Embryonic facial prominence (tissue), 1 donor: ENCODE results near the gene ALKAL2.

Source experiments
- DNase-seq: peaks from one replicate; pipeline ENCODE4 v3.0.0-alpha.2; 2016; ENCODE audit errors: extremely low spot score

The ALKAL2 gene

DNA sequence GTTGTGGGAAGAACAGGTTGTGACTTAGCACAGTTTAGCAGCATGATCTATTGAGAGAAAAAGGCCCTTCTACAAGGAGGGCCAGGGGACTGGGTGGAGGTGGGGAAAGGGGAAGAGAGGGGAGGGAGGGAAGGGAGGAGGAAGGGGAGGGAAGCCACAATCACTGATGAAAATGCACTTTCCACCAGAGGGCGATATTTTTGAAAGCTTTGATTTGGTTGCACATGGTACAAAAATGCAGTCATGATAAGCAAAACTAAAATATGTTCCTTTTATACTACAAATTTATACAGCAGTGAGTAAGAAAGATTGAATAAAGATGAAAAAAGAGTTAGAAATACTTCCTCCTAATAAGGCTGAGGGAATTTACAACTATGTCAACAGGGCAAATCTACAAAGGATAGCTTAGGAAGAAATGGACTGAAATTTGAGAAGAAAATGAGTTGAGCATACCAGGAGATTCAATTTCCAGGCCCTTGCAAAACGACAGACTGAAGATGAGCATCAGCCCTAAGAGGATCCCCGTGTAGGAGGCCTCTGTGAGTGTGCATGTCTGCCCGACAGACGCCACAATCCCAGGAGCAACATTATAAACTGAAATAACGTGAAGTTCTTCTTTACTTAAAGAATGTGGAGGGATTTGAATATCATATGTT is 41.3 kb downstream of the ALKAL2 start:
- no peak for DNase-seq

DNA sequence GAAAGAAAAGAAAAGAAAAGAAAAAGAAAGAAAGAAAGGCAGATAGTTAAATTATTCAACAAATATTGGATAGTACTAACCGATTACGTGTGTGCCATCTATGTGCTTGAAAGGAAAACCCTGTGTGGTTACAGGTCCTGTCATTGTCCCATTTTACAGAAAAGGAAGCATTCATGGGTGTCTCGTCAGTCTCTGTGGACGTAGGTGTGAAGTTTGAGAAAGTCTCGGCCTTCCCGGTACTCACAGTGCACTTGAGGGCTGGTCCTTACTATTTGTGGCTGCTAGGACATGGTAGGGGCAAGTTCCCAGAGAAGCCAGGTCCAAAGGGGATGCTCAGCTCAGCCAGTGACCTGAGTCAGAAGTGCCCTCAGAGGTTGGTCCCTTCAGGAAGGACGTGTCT is 43.3 kb downstream of the ALKAL2 start:
- DNase-seq: no peak

DNA sequence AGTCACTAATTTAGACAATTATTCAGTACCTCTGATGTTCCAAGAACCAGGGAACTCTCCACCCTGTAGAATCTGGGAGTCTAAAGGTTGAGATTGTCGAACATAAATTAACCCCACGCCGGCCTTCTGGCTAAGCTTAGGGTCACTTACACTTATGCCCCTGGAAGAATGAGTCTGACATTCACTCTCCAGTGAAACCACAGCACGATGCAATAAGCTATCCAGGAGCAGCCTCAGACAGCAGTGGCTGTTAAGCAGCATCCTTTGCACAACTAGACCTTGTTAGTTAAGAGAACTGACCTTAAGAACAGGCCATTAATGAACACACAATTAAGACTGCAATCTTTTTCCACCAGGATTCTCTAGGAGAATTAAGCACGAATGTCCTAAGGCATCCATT is 49.0 kb downstream of the ALKAL2 start:
- no peak for DNase-seq

DNA sequence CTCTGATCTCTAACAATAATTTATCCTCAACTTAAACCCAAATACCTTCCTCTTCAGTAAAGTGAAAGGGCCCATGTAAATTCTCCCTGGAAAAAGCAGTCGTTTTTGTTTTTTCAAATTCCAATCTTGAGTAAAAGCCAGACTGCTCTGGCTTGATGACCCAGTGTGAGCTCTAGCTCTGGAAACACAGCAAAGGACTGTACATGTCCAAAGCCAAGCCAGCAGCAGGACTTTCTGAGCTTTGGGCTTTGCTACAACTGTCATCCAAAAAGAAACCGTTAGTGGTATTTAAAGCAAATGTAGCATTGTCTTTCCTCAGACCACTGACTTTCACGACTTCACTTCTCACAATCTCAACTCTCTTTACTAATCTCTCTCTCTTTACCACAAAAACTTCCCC is 49.5 kb downstream of the ALKAL2 start:
- DNase-seq: no peak

DNA sequence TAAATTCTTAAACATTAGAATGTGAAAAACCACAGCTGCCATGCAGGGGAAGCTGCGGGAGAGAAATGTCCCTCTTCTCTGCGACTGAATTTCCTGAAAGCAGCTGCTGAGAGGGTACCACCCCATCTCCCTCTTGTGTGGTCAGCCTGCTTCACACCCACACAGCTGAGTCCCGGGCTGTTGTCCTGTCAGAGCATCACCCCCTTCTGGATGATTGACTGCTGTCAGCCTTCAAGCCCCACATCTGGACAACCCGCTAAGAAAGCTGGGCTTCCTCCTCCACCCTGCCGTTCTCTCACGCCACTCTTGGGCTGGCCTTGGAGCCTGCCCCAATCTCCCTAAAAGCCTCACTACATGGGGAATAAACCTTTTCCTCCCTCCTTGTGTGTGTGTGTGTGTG is 50.0 kb downstream of the ALKAL2 start:
- DNase-seq: no peak

DNA sequence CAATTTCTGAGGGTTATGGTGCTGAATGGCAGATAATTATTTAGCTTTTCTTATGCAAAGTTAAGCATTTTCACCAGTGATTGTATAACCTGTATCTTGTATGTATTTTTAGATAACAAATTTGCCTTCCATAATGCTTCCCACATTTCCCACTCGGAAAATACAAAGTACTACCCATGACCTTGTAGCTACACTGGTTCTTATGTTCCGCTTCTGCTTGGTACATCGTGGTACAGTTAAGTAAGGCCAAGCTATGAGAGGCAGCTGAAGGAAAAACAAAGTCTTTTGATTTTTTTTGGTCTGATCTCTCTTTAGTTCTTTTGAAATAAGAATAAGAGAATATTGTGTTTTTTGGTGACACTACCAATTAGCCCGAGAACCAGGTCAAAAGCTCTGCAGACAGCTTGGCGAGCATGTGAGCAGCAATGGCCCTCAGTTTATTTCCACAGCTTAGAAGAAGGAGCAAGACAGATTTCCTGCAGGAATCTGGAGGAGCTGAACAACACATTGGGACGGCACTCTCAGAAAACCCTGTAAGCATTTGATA is 50.8 kb downstream of the ALKAL2 start:
- no peak for DNase-seq

DNA sequence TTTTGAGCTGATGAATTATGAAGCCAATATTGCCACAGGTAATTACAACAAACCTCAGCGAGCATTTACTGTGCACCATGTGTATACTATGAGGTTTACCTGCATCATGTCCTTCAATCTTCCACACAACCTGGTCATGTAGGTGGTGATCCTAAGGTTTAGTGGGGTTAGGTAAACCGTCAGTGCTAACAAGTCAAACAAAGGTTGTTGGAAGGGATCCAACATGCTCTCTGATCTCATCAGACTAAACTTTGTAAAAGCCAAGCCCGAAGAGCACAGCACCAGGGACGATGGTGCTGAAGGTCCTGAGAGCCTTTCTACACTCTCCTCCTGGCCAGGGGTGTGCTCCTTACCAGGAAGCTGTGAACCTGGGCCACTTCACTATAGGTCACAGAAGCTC is 53.5 kb downstream of the ALKAL2 start:
- DNase-seq: no peak

DNA sequence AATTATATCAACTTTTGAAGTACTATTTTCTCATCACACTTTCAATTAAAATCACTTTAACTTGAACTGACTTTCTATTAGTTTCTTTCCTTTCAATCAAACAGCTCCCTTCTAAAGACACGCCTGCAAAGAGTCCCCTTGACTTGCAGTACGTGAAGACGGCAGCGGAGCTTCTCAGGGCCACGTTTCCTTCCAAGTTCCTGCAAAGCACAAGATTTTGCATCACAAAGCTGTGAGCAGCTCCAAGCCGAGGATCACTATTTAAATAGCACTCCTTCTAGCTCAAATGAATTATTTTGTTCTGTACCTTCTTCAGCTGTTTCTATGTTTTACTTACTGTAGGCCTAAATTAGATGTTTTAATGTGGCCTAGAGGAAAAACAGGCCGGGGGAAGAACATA is 54.9 kb downstream of the ALKAL2 start:
- DNase-seq: no peak

DNA sequence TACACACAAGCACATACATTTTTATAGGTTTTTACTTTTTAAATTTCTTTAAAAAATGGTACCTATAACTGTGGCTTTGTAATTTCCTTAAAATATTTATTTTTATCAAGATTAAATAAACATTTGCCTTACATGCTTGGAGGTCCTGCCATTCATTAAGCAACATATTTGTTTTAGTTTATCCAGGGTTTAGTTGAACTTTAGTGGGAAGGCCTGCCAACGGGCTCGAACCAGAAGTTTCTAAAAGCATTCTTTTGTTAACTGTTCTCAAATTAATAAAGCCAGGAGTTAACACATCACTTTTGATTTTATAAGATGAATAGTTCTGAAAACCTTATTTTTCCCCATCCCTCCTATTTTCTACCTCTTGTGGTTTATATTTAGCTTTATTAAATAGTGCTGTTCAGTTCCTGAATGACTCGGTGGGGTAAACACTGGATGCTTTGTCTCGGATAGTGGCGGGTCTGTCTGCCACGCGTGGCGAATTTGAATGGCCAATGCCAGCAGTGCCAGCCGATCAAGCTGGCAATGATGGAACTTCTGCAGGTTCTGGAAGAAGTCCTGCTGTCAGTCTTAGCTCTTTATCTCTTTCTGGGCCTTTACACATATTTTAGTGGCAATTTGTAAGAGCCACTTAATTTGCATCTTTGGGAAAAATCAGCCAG is 56.2 kb downstream of the ALKAL2 start:
- no peak for DNase-seq
